ENCODE results near the gene LEO1.

DNA sequence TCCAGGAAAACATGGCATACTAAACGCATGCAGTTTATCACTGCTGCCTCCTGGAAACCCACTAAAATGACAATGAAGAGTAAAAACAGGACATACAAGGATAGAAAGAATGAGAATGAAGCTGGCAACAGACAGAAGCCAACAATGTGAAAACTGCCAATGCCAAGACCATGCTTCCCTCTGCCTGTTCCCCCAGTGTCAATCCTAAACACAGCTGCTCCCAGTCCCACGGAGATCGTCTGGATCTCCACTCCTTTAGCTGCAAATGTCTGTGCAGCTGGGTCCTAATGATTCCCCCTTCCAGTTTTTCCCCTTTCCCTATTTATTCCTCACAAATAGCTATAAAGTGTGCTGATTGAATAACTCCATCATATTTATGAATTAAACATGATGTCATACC lies 16.1 kb downstream of the LEO1 start:
- TF ChIP-seq POLR2A (IDR thresholded peaks at IDR 0.05) (no peak), CTCF (IDR thresholded peaks at IDR 0.05 in 4 of 5, conservative IDR thresholded peaks at IDR 0.05 in 1 of 5) (no peak)

All from gastrocnemius medialis (tissue), 4 donors.